Measurements from ENCODE around the gene C1orf21. TPM values are rescaled to one million over a fixed set of nuclear protein-coding genes. Genes with fewer than 3 reads are reported as not detected.

The C1orf21 gene
- total RNA-seq, 1 donor from 2014 or later = 3.4 TPM

DNA sequence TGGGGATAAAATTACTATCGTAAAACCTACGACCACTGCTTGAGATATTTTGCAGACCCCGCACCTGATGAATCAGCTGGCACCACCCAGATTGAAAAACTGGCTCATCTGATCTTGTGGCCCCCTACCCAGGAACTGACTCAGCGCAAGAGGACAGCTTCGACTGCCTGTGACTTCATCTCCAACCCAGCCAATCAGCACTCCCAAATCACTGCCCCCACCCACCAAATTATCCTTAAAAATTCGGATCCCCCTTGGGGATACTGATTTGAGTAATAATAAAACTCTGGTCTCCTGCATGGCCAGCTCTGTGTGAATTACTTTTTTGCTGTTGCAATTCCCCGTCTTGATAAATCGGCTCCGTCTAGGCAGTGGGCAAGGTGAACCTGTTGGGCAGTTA is 286.5 kb downstream of the C1orf21 start:
- Mint-ChIP-seq H3K4me1 (ENCODE audit: low read depth) (no peaks in the 10 kb centered on the region), H3K9me3 (no peaks in the 10 kb centered on the region), H3K27ac (no peak overlapping the region), H3K4me3 (ENCODE audit: low read depth) (no peak overlapping the region), H3K27me3 (ENCODE audit: low read depth) (peaks cover 31% of the 10 kb centered on the region), H3K36me3 (ENCODE audit: low read depth) (no peaks in the 10 kb centered on the region)
- intact Hi-C loops (cut with micrococcal nuclease) = no loop called here
- no peak for DNase-seq (ENCODE audit: low spot score)

DNA sequence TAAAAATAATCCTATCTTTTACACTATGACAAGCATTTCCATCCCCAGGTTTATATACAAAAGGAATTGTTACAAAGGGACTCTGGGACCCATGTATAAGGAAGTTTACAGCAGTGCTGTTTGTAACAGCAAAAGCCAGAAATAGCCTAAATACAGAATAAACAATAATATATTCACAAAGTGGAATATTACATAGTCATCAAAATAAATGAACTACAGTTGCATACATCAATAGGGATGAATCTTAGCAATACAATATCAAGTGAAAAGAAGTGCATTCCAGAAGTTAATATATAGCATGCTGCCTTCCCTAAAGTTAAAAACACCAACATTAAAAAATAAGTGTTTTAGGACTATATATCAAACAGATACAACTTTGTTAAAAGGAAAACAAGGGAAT is 290.5 kb downstream of the C1orf21 start:
- H3K27me3 Mint-ChIP-seq (ENCODE audit: low read depth) = peaks cover 20% of the 10 kb centered on the region
- no peaks in the 10 kb centered on the region for H3K4me1 Mint-ChIP-seq (ENCODE audit: low read depth)
- no peak overlapping the region for H3K4me3 Mint-ChIP-seq (ENCODE audit: low read depth)
- no peak overlapping the region for H3K27ac Mint-ChIP-seq
- H3K36me3 Mint-ChIP-seq (ENCODE audit: low read depth) = no peaks in the 10 kb centered on the region
- H3K9me3 Mint-ChIP-seq = peaks cover 10% of the 10 kb centered on the region
- DNase-seq (ENCODE audit: low spot score) = no peak
- intact Hi-C loops (cut with micrococcal nuclease) = loop anchor here (5.0 kb wide), 1 partner anchor 290 kb away; the partner anchor contains the start of gene C1orf21

All from activated T-helper 2 cell treated with anti-CD3 and anti-CD28 coated beads, Interferon-gamma antibody, Interleukin-2, Interleukin-4, amounts not matched to agents 10 μg/mL and 5 μg/mL and 100 μg/mL, durations not matched to agents 14 hours and 24 hours and 36 hours (primary cell).